RWPE2 (cell line): ENCODE data around the gene PIGV.

Experiments used
- ATAC-seq: fragments of 200-7000 bp; cut with Tn5 transposase; 3 replicates; pipeline ENCODE4 v1.9.1; 2021; ENCODE audit warnings: low read depth
- DNase-seq: peaks from one replicate; pipeline ENCODE4 v3.0.0-alpha.2; 2020; ENCODE audit warnings: low spot score
- H3K27ac ChIP-seq: fragments of 450-650 bp; 2 replicates; pipeline ENCODE4 v1.5.1; 2017; ENCODE audit warnings: mild to moderate bottlenecking; ENCODE audit not compliant: poor library complexity, severe bottlenecking
- H3K27me3 ChIP-seq: fragments of 250-450 bp; sonication (Bioruptor Pico); 2 replicates; pipeline ENCODE4 v1.5.1; 2021; ENCODE audit warnings: mild to moderate bottlenecking, moderate library complexity; ENCODE audit not compliant: insufficient read depth, poor library complexity, severe bottlenecking
- H3K36me3 ChIP-seq: fragments of 250-450 bp; sonication (Bioruptor Pico); 2 replicates; pipeline ENCODE4 v1.5.1; 2020; ENCODE audit warnings: low read depth, mild to moderate bottlenecking, moderate library complexity
- H3K4me1 ChIP-seq: fragments of 250-450 bp; sonication (Bioruptor Pico); 2 replicates; pipeline ENCODE4 v1.5.1; 2021; ENCODE audit warnings: mild to moderate bottlenecking, moderate library complexity; ENCODE audit not compliant: insufficient read depth, poor library complexity, severe bottlenecking
- H3K4me3 ChIP-seq: fragments of 250-450 bp; sonication (Bioruptor Pico); 2 replicates; pipeline ENCODE4 v1.5.1; 2021; ENCODE audit warnings: mild to moderate bottlenecking, moderate library complexity; ENCODE audit not compliant: severe bottlenecking
- H3K9me3 ChIP-seq: fragments of 250-450 bp; sonication (Bioruptor Pico); 2 replicates; pipeline ENCODE4 v1.5.1; 2021; ENCODE audit warnings: mild to moderate bottlenecking, moderate library complexity; ENCODE audit not compliant: severe bottlenecking
- TF ChIP-seq, protein P1 (sequence below): fragments of 450-650 bp; IDR thresholded peaks from one replicate; pipeline ENCODE4 v1.5.1; 2017; ENCODE audit warnings: mild to moderate bottlenecking, moderate library complexity; ENCODE audit not compliant: poor library complexity, severe bottlenecking

Gene PIGV

GRCh38 chr1:26783646-26784022 is 4.1 kb upstream of the PIGV start:
- peaks cover 20% of the 10 kb centered on the region for H3K4me1 ChIP-seq
- ATAC-seq = no peak
- no peak for DNase-seq
- H3K4me3 ChIP-seq = no peak overlapping the region
- H3K27ac ChIP-seq = peak overlapping the region; percentile 12
- no peaks in the 10 kb centered on the region for H3K27me3 ChIP-seq
- no peaks in the 10 kb centered on the region for H3K9me3 ChIP-seq
- TF ChIP-seq, protein P1, sequence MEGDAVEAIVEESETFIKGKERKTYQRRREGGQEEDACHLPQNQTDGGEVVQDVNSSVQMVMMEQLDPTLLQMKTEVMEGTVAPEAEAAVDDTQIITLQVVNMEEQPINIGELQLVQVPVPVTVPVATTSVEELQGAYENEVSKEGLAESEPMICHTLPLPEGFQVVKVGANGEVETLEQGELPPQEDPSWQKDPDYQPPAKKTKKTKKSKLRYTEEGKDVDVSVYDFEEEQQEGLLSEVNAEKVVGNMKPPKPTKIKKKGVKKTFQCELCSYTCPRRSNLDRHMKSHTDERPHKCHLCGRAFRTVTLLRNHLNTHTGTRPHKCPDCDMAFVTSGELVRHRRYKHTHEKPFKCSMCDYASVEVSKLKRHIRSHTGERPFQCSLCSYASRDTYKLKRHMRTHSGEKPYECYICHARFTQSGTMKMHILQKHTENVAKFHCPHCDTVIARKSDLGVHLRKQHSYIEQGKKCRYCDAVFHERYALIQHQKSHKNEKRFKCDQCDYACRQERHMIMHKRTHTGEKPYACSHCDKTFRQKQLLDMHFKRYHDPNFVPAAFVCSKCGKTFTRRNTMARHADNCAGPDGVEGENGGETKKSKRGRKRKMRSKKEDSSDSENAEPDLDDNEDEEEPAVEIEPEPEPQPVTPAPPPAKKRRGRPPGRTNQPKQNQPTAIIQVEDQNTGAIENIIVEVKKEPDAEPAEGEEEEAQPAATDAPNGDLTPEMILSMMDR = no peak
- H3K36me3 ChIP-seq = peaks cover 46% of the 10 kb centered on the region

DNA sequence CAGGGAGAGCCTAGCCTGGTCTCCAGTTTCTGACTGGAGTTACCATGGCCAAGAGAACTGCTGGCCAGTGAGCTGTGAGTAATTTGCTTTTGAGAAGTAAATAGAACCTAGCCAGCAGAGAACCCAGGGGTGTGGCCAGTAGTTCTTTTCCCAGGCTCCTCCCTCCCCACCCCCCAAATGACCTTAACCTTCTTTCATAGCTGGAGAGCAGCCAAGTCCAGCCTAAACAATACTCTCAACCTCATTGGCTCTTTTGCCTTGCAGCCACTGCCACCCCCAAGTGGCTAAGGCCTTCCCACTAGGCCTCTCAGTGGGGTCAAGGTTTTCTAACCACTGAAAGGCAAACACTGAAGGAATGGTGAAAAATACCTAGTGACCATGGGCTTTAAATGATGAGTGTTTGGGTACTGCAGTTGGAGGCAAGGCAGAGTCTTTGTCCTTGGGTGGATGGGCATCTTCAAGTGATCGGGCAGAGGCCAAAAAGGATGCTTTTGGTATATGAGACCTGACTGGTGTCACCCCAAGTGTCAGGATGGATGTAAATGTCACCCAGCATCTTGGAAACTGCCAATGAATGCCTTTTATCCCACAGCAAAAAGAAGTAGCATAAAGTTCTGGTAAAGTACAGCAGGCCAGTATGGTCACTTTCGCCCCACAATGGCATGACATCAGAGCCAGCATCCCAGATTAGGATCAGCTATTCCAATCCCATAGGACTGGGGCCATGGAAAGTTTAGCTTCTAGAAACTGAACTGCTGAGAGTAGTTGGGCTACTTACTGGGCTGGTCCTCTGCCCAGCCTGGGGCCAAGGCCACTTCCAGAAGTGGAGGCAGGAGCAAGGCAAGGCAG is 3.5 kb upstream of the PIGV start:
- peaks cover 40% of the 10 kb centered on the region for H3K36me3 ChIP-seq
- no peaks in the 10 kb centered on the region for H3K9me3 ChIP-seq
- H3K4me3 ChIP-seq = no peak overlapping the region
- H3K27ac ChIP-seq = peak overlapping the region; percentile 12
- ATAC-seq = peak; percentile 17; the same call in 2 of the 3 replicates
- peaks cover 20% of the 10 kb centered on the region for H3K4me1 ChIP-seq
- TF ChIP-seq, protein P1 = no peak
- no peaks in the 10 kb centered on the region for H3K27me3 ChIP-seq
- DNase-seq = no peak

- Histone ChIP-seq H3K27ac (peak overlapping the region; percentile 91), H3K27me3 (no peaks in the 10 kb centered on the region), H3K4me3 (no peak overlapping the region), H3K4me1 (peaks cover 20% of the 10 kb centered on the region), H3K36me3 (peaks cover 36% of the 10 kb centered on the region), H3K9me3 (no peaks in the 10 kb centered on the region)
- ATAC-seq (no peak), DNase-seq (no peak)
- TF ChIP-seq, protein P1 = no peak
Observed at GRCh38 chr1:26784886-26785285, 2.9 kb upstream of the PIGV start.

DNA sequence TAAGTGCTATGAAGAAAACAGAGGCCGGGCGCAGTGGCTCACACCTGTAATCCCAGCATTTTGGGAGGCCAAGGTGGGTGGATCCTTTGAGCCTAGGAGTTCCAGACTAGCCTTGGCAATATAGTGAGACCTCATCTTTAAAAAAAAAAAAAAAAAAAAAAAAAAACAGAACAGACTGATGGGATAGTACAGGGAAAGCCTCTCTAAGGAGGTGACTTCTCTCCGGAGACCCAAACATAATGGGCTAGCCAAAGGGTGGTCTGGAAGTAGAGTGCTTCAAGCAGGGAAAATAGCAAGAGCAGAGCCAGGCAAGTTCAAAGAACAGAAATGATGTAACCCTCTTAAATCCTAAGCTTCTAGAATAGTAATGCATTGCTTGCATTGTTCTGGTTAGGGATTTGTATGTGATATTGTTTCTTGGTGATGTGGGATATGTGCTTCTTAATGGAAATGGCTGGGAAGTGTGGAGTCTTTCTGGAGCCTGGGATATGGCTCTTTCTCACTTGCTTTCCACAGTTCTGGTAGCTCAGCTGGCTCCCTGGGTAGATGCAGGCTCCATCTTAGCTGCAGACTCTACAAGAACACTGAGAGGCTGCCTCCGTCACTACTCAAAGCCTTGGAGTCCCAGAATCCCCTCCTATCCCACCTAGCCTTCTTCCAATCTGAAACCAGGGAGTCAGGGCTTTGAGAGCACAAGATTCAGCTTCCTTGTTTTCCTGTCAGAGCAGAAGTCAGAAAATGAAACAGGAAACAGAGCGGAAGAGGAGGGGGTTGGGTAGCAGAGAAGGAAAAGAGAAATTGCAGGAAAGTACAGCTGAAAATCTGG is 1.9 kb upstream of the PIGV start:
- TF ChIP-seq, protein P1 = no peak
- H3K27ac ChIP-seq = peak overlapping the region; percentile 91
- DNase-seq (no peak), ATAC-seq (no peak)
- H3K4me1 ChIP-seq = peaks cover 20% of the 10 kb centered on the region
- H3K36me3 ChIP-seq = peaks cover 27% of the 10 kb centered on the region
- no peaks in the 10 kb centered on the region for H3K9me3 ChIP-seq
- no peaks in the 10 kb centered on the region for H3K27me3 ChIP-seq
- H3K4me3 ChIP-seq = no peak overlapping the region
